Neural crest cell (in vitro differentiated cells): ENCODE results near the gene BTF3. TPM values are rescaled to one million over a fixed set of nuclear protein-coding genes. Genes with fewer than 3 reads are reported as not detected.
"Not testable (repeated sequence)": the region's sequence is repeated elsewhere in the genome, so short reads cannot be mapped to it uniquely, and the experiment has no call there.

Experiments
- DNase-seq: peaks from one replicate; pipeline ENCODE4 v3.0.0; 2021; ENCODE audit warnings: low read depth, mixed read lengths, low spot score
- H3K27ac Mint-ChIP-seq: one replicate; pipeline ENCODE4 v1.8.0; 2021; ENCODE audit warnings: mild to moderate bottlenecking, mixed read lengths; ENCODE audit not compliant: unreplicated experiment
- H3K27me3 Mint-ChIP-seq: 2 replicates; pipeline ENCODE4 v1.8.0; 2021; ENCODE audit warnings: low read depth, mild to moderate bottlenecking, mixed read lengths
- H3K36me3 Mint-ChIP-seq: 2 replicates; pipeline ENCODE4 v1.8.0; 2021; ENCODE audit warnings: low read depth, mild to moderate bottlenecking, mixed read lengths
- H3K4me1 Mint-ChIP-seq: 2 replicates; pipeline ENCODE4 v1.8.0; 2021; ENCODE audit warnings: mixed read lengths
- H3K4me3 Mint-ChIP-seq: one replicate; pipeline ENCODE4 v1.8.0; 2021; ENCODE audit warnings: mild to moderate bottlenecking, mixed read lengths
- H3K9me3 Mint-ChIP-seq: 2 replicates; pipeline ENCODE4 v1.8.0; 2021; ENCODE audit warnings: mixed read lengths
- total RNA-seq: library from RNA; stranded (reverse); gene quantifications from 2 replicates; pipeline ENCODE4 v1.2.1, GENCODE V29; 2021
- TF ChIP-seq, protein P1 (sequence below): fragments of 200-600 bp; sonication (generic); conservative IDR thresholded peaks from 2 replicates; pipeline ENCODE4 v1.5.0; 2021; ENCODE audit warnings: antibody characterized with exemption, mild to moderate bottlenecking

BTF3 gene
- total RNA-seq, 1 donor from 2014 or later = 589 TPM

GRCh38 chr5:73499187-73499586 is 945 bp downstream of the BTF3 start:
- H3K36me3 Mint-ChIP-seq = peaks cover 21% of the 10 kb centered on the region
- peak overlapping the region; percentile 96 for H3K27ac Mint-ChIP-seq
- no peaks in the 10 kb centered on the region for H3K27me3 Mint-ChIP-seq
- DNase-seq = no peak
- H3K9me3 Mint-ChIP-seq = no peaks in the 10 kb centered on the region
- peaks cover 38% of the 10 kb centered on the region for H3K4me1 Mint-ChIP-seq
- TF ChIP-seq, protein P1, sequence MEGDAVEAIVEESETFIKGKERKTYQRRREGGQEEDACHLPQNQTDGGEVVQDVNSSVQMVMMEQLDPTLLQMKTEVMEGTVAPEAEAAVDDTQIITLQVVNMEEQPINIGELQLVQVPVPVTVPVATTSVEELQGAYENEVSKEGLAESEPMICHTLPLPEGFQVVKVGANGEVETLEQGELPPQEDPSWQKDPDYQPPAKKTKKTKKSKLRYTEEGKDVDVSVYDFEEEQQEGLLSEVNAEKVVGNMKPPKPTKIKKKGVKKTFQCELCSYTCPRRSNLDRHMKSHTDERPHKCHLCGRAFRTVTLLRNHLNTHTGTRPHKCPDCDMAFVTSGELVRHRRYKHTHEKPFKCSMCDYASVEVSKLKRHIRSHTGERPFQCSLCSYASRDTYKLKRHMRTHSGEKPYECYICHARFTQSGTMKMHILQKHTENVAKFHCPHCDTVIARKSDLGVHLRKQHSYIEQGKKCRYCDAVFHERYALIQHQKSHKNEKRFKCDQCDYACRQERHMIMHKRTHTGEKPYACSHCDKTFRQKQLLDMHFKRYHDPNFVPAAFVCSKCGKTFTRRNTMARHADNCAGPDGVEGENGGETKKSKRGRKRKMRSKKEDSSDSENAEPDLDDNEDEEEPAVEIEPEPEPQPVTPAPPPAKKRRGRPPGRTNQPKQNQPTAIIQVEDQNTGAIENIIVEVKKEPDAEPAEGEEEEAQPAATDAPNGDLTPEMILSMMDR = no peak
- peak overlapping the region; percentile 100 for H3K4me3 Mint-ChIP-seq

DNA sequence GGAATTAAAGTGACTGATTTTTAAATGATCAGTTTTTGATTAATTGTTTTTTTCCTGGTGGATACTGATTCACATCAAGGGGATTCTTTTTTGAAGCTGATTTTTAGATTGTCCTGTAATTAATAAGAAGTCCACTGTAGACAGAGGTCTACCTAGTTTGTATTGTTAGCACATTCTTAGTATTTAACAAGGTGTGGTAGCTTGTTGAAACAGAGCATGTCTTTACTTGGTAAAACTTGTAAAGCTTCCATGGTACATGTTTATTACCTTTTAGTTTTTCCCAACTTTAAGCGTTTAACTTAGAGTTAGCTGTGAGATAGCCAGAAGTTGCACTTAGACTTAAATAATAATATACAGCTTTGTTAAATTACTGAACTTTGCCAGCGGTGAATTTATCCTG is 1.5 kb downstream of the BTF3 start:
- Mint-ChIP-seq H3K36me3 (peaks cover 23% of the 10 kb centered on the region), H3K4me3 (peak overlapping the region; percentile 100), H3K9me3 (no peaks in the 10 kb centered on the region), H3K27me3 (no peaks in the 10 kb centered on the region), H3K4me1 (peaks cover 38% of the 10 kb centered on the region), H3K27ac (peak overlapping the region; percentile 96)
- DNase-seq = no peak
- TF ChIP-seq, protein P1 = no peak

- H3K9me3 Mint-ChIP-seq = no peaks in the 10 kb centered on the region
- no peaks in the 10 kb centered on the region for H3K27me3 Mint-ChIP-seq
- TF ChIP-seq, protein P1 = no peak
- no peak for DNase-seq
- H3K4me3 Mint-ChIP-seq = peak overlapping the region; percentile 100
- peaks cover 24% of the 10 kb centered on the region for H3K36me3 Mint-ChIP-seq
- peaks cover 38% of the 10 kb centered on the region for H3K4me1 Mint-ChIP-seq
- no peak overlapping the region for H3K27ac Mint-ChIP-seq
These were observed 3.2 kb downstream of the BTF3 start for GRCh38 chr5:73501406-73501805.

DNA sequence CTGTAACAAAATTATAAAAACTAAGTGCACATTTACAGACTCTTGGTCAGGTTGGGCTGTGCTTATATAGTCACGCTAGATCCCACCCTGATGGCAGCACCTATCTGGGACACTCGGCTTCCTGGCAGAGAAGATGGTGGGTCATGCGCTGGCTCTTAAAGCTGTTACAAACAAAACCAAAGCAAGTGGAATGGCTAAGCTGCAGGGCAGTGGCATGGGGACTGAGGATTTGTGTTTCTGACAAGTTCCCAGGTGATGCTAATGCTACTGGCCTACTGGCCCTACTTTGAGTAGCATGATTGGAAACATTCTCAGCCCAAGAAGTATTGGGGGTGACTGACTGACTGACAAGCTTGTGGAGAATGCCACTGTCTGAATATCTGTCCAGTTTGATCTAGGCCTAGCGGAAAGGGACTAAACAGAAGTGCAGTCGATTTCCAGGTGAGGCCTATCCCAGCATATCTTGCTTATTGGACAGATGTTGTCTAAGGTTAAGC is 8.3 kb downstream of the BTF3 start:
- Mint-ChIP-seq H3K4me1 (no peaks in the 10 kb centered on the region), H3K36me3 (peaks cover 18% of the 10 kb centered on the region), H3K4me3 (no peak overlapping the region), H3K9me3 (no peaks in the 10 kb centered on the region), H3K27me3 (no peaks in the 10 kb centered on the region), H3K27ac (no peak overlapping the region)
- no peak for DNase-seq
- TF ChIP-seq, protein P1 = no peak

- no peaks in the 10 kb centered on the region for H3K4me1 Mint-ChIP-seq
- no peak overlapping the region for H3K27ac Mint-ChIP-seq
- H3K9me3 Mint-ChIP-seq = no peaks in the 10 kb centered on the region
- peaks cover 17% of the 10 kb centered on the region for H3K36me3 Mint-ChIP-seq
- no peak for DNase-seq
- H3K4me3 Mint-ChIP-seq = no peak overlapping the region
- no peaks in the 10 kb centered on the region for H3K27me3 Mint-ChIP-seq
- TF ChIP-seq, protein P1 = no peak
These were observed 8.8 kb downstream of the BTF3 start for GRCh38 chr5:73507062-73507461.

- DNase-seq, H3K27me3 Mint-ChIP-seq, H3K27ac Mint-ChIP-seq, H3K9me3 Mint-ChIP-seq, H3K4me1 Mint-ChIP-seq, H3K4me3 Mint-ChIP-seq: not testable (repeated sequence)
- peaks cover 14% of the 10 kb centered on the region for H3K36me3 Mint-ChIP-seq
These were observed 10.3 kb downstream of the BTF3 start for GRCh38 chr5:73508521-73508920.
